HepG2 (cell line): Measurements from ENCODE around the gene AGR3. TPM values are rescaled to one million over a fixed set of nuclear protein-coding genes. Genes with fewer than 3 reads are reported as not detected.

Source experiments
- ATAC-seq: fragments of 200-7000 bp; cut with Tn5 transposase; 3 replicates; pipeline ENCODE4 v1.9.1; 2020; ENCODE audit warnings: mild to moderate bottlenecking, moderate library complexity
- BruUV-seq: library from RNA; stranded (reverse); fragments of 400-500 nt; replicated peaks from 2 replicates; lab custom pipeline; 2021; lab: Mats Ljungman, UMichigan
- CTCF ChIA-PET: fragments of 300-600 bp; formaldehyde crosslinking; extraction: SDS; loops from one replicate; lab custom pipeline; 2021; ENCODE audit warnings: low total read pairs, inconsistent platforms, low intra/inter-chr PET ratio; lab: Yijun Ruan, JAX
- POLR2A ChIA-PET: fragments of 350-600 bp; sonication (Branson Sonifier 250); formaldehyde crosslinking; loops from one replicate; lab custom pipeline; 2020; ENCODE audit warnings: antibody characterized with exemption, inconsistent platforms; lab: Yijun Ruan, JAX
- DNase-seq: peaks from one replicate; pipeline ENCODE4 v3.0.0-alpha.2; 2015; ENCODE audit warnings: low spot score
- FAIRE-seq: peaks from 3 replicates; lab custom pipeline; 2011; peaks lifted over from hg19 to GRCh38; lab: Jason Lieb, UNC
- H2AFZ ChIP-seq: one replicate; pipeline ENCODE4 v1.6.1; 2011; ENCODE audit warnings: low read length, inconsistent platforms
- H3K27ac ChIP-seq: fragments of 300-600 bp; 3 replicates; pipeline ENCODE4 v1.8.0; 2011; ENCODE audit warnings: mixed run types, mild to moderate bottlenecking, mixed read lengths, low read length, inconsistent platforms; ENCODE audit not compliant: insufficient read depth; ENCODE audit errors: extremely low read length
- H3K27me3 ChIP-seq, 2 experiments: fragments of 200-600 bp in 1 of 2; 2 replicates in 1 of 2; 3 replicates in 1 of 2; pipeline versions ENCODE4 v1.6.0 to v1.8.0; 2011; ENCODE audit warnings: low read length in 2 of 2, mild to moderate bottlenecking in 2 of 2, moderate library complexity in 2 of 2, inconsistent platforms in 1 of 2; ENCODE audit not compliant: insufficient read depth in 2 of 2, control insufficient read depth in 1 of 2
- H3K36me3 ChIP-seq, 2 experiments: fragments of 200-600 bp in 1 of 2; replicated peaks in 1 of 2; 2 replicates in 1 of 2; 3 replicates in 1 of 2; pipeline versions ENCODE4 v1.5.1 to v1.8.0; 2011; ENCODE audit warnings: low read length in 2 of 2, inconsistent platforms in 1 of 2; ENCODE audit not compliant: insufficient read depth in 2 of 2, control insufficient read depth in 1 of 2
- H3K4me1 ChIP-seq: 2 replicates; pipeline ENCODE4 v1.5.1; 2012; ENCODE audit warnings: low read length, inconsistent platforms; ENCODE audit not compliant: insufficient read depth
- H3K4me2 ChIP-seq: 2 replicates; pipeline ENCODE4 v1.6.0; 2011; ENCODE audit warnings: low read depth, low read length, inconsistent platforms
- H3K4me3 ChIP-seq, 3 experiments: fragments of 200-600 bp in 1 of 3; sonication (generic), shearing (Covaris generic) in 1 of 3; replicated peaks in 1 of 3; 2 replicates each; pipeline ENCODE4 v1.5.1; 2011 to 2016; ENCODE audit warnings: low read length in 3 of 3, inconsistent platforms in 2 of 3, low read depth in 2 of 3, mild to moderate bottlenecking in 2 of 3, control low read depth in 1 of 3, mixed read lengths in 1 of 3; ENCODE audit not compliant: insufficient read depth in 1 of 3
- H3K79me2 ChIP-seq: one replicate; pipeline ENCODE4 v1.6.1; 2011; ENCODE audit warnings: low read length, inconsistent platforms; ENCODE audit not compliant: insufficient read depth
- H3K9ac ChIP-seq: 2 replicates; pipeline ENCODE4 v1.6.0; 2011; ENCODE audit warnings: mild to moderate bottlenecking, low read depth, low read length, inconsistent platforms; ENCODE audit not compliant: insufficient read depth
- H3K9me3 ChIP-seq: 2 replicates; pipeline ENCODE4 v1.5.1; 2012; ENCODE audit warnings: mild to moderate bottlenecking, low read length
- H4K20me1 ChIP-seq: 2 replicates; pipeline ENCODE4 v1.6.0; 2011; ENCODE audit warnings: inconsistent platforms, mild to moderate bottlenecking, low read length, moderate library complexity; ENCODE audit not compliant: insufficient read depth
- ARNT2 ChIP-seq: sonication (generic); formaldehyde crosslinking; IDR thresholded peaks from 2 replicates; pipeline ENCODE4 v1.8.0; 2022; ENCODE audit warnings: mild to moderate bottlenecking, low read depth, missing genetic modification reagents, moderate library complexity
- FOSL1 ChIP-seq: sonication (generic); formaldehyde crosslinking; IDR thresholded peaks from 2 replicates; pipeline ENCODE4 v1.9.0; 2021; ENCODE audit warnings: missing genetic modification reagents, borderline replicate concordance
- FOXO4 ChIP-seq: sonication (generic); formaldehyde crosslinking; conservative IDR thresholded peaks from 2 replicates; pipeline ENCODE4 v1.8.1; 2023; ENCODE audit warnings: missing genetic modification reagents
- GLI4 ChIP-seq: sonication (generic); formaldehyde crosslinking; IDR thresholded peaks from 2 replicates; pipeline ENCODE4 v1.5.1; 2020; ENCODE audit warnings: missing genetic modification reagents, mild to moderate bottlenecking, moderate library complexity, borderline replicate concordance
- HNRNPUL1 ChIP-seq: fragments of 200-400 bp; formaldehyde crosslinking; IDR thresholded peaks from 2 replicates; pipeline ENCODE4 v1.6.1; 2017; ENCODE audit warnings: low read depth, mild to moderate bottlenecking, low read length, moderate library complexity
- KLF13 ChIP-seq: sonication (generic); formaldehyde crosslinking; IDR thresholded peaks from 2 replicates; pipeline ENCODE4 v1.4.0; 2020; ENCODE audit warnings: mild to moderate bottlenecking, missing genetic modification reagents
- MAZ ChIP-seq, 2 experiments: sonication (generic) in 1 of 2; formaldehyde crosslinking in 1 of 2; IDR thresholded peaks; 2 replicates each; pipeline versions ENCODE4 v1.5.0 to v1.6.1; 2012 to 2020; ENCODE audit warnings: low read depth in 2 of 2, mild to moderate bottlenecking in 2 of 2, borderline replicate concordance in 1 of 2, improper control_type of control experiment in 1 of 2, low read length in 1 of 2, missing genetic modification reagents in 1 of 2, moderate library complexity in 1 of 2
- NR2F2 ChIP-seq: IDR thresholded peaks from 2 replicates; pipeline ENCODE4 v1.6.1; 2012; ENCODE audit warnings: low read depth, inconsistent platforms, borderline replicate concordance
- PHB2 ChIP-seq: fragments of 450-650 bp; IDR thresholded peaks from 2 replicates; pipeline ENCODE4 v1.6.1; 2018; ENCODE audit not compliant: partially characterized antibody
- STAT6 ChIP-seq: sonication (generic); formaldehyde crosslinking; IDR thresholded peaks from 2 replicates; pipeline ENCODE4 v1.4.0; 2020; ENCODE audit warnings: missing genetic modification reagents, mild to moderate bottlenecking, borderline replicate concordance
- ZBTB26 ChIP-seq: IDR thresholded peaks from 2 replicates; pipeline ENCODE4 v1.6.1; 2016; ENCODE audit warnings: missing compliant biosample characterization, missing genetic modification reagents, borderline replicate concordance
- ZNF143 ChIP-seq: sonication (generic); formaldehyde crosslinking; IDR thresholded peaks from 2 replicates; pipeline ENCODE4 v1.4.0; 2020; ENCODE audit warnings: missing genetic modification reagents
- ZNF160 ChIP-seq: sonication (generic); formaldehyde crosslinking; IDR thresholded peaks from 2 replicates; pipeline ENCODE4 v1.8.0; 2022; ENCODE audit warnings: mild to moderate bottlenecking, inconsistent platforms, missing genetic modification reagents
- ZUFSP ChIP-seq: sonication (generic); formaldehyde crosslinking; IDR thresholded peaks from 2 replicates; pipeline ENCODE4 v1.9.0; 2021; ENCODE audit warnings: missing genetic modification reagents, mild to moderate bottlenecking, borderline replicate concordance
- WGBS: methylation state at CpG from one replicate; pipeline ENCODE4 v1.1.6; 2017; ENCODE audit warnings: low lambda C conversion rate; 5-methylcytosine and 5-hydroxymethylcytosine counted together
- in situ Hi-C: cut with HindIII; loops from 2 replicates; pipeline ENCODE4 v1.10.0; 2017; ENCODE audit warnings: low pct_unique_long_range_greater_than_20kb; ENCODE audit not compliant: extremely low pct_ligation_motif_present
- intact Hi-C: fragments of 100-400 bp; cut with micrococcal nuclease; formaldehyde crosslinking; loops from one replicate; pipeline ENCODE4 v1.10.0; 2022; ENCODE audit not compliant: unreplicated experiment
- polyA plus RNA-seq, 8 experiments: library from polyadenylated mRNA; depleted of rRNA in 3 of 8; stranded (reverse) in 7 of 8; unstranded in 1 of 8; fragments of >200 nt; fragmentation: Illumina TruSeq in 4 of 8; extraction: Trizol in 4 of 8; gene quantifications; 2 replicates each; pipeline versions ENCODE4 v1.2.1 to v1.2.3, GENCODE V29; 2011 to 2016; ENCODE audit warnings: low read depth in 4 of 8, missing spikeins in 1 of 8, mixed read lengths in 1 of 8; ENCODE audit not compliant: insufficient read depth in 1 of 8
- total RNA-seq, 5 experiments: library from RNA; depleted of rRNA; stranded (reverse); fragments of >200 nt; fragmentation: Illumina TruSeq; extraction: Trizol; gene quantifications; 2 replicates each; pipeline ENCODE4 v1.2.3, GENCODE V29; 2016; ENCODE audit warnings: low read depth in 1 of 5

The AGR3 gene
- total and polyA plus RNA-seq, 2 of the 13 experiments (the other 11 are each of a cell fraction or from before 2014, with no cell fraction given) = not detected

DNA sequence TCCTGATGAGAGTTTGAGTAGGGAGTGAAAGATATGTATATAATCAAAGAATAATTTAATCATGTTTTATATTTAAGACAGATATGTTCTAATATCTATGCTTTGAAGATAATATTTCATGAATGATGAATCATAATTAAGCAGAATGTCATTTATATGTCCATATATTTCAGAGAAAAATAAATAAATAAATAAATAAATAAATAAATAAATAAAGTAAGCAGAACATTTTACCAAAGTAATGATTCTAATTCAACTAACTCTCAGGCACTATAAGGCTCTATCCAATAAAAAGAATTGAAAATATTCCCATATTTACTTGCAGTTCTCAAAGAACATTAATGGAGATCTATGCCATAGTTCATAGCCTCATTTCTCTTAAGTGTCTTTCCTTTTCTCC, 36.0 kb downstream of the AGR3 start (continued):
- TF ChIP-seq ZBTB26 (CRISPR knock-in tag) (no peak), GLI4 (no peak), STAT6 (CRISPR knock-in tag) (no peak)

DNA sequence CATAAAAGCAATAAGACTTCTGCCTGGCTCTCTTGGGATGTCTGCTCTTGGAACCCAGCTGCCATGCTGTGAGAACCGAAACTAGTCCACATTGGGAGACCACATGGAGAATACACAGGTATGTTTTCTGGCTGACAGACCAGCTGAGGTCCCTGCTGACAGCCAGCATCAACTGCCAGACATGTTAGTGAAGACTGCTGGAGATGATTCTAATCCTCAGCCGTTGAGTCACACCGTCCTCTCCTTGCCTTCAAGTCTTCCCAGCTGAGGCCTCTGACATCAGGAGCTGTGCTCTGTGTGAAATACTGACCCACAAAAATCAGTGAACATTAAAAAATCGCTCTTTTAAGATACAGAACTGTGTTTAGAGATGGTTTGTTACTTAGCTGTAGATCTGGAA, 40.1 kb downstream of the AGR3 start:
- H3K9ac ChIP-seq = no peak overlapping the region
- TF ChIP-seq ZNF160 (CRISPR knock-in tag) (no peak), MAZ (IDR thresholded peaks at IDR 0.05; ENCODE audit: borderline replicate concordance, low read depth, low read length) (no peak), MAZ (CRISPR knock-in tag; IDR thresholded peaks at IDR 0.05; ENCODE audit: low read depth) (no peak), FOSL1 (CRISPR knock-in tag) (no peak), KLF13 (CRISPR knock-in tag) (no peak), HNRNPUL1 (no peak), ZNF143 (CRISPR knock-in tag) (no peak), ZUFSP (CRISPR knock-in tag) (no peak), ARNT2 (CRISPR knock-in tag) (no peak), PHB2 (no peak), NR2F2 (no peak), FOXO4 (CRISPR knock-in tag) (no peak)
- no peak overlapping the region for H3K27ac ChIP-seq
- H3K27me3 ChIP-seq = peaks cover 0 to 7% of the 10 kb centered on the region in 2 experiments; a peak in 1 of 5 replicates
- FAIRE-seq = no peak
- no peak overlapping the region for H2AFZ ChIP-seq
- in situ Hi-C loops = no loop called here
- H3K9me3 ChIP-seq = no peaks in the 10 kb centered on the region
- POLR2A ChIA-PET = no interaction called here
- H3K4me2 ChIP-seq = no peak overlapping the region
- DNase-seq = no peak
- intact Hi-C loops = no loop called here
- no peaks in the 10 kb centered on the region for H3K36me3 ChIP-seq
- CTCF ChIA-PET = no interaction called here
- no peaks in the 10 kb centered on the region for H3K79me2 ChIP-seq
- H3K4me1 ChIP-seq = no peaks in the 10 kb centered on the region
- no peaks in the 10 kb centered on the region for H4K20me1 ChIP-seq
- BruUV-seq = no TSS peak
- no peak for ATAC-seq
- H3K4me3 ChIP-seq = no peak overlapping the region
- 0% methylated on average over 4 of the region's 4 CpGs for WGBS
